ENCODE data around the gene GOLGA8B.
"Not testable (repeated sequence)": the region's sequence is repeated elsewhere in the genome, so short reads cannot be mapped to it uniquely, and the experiment has no call there.

Gene GOLGA8B

DNA sequence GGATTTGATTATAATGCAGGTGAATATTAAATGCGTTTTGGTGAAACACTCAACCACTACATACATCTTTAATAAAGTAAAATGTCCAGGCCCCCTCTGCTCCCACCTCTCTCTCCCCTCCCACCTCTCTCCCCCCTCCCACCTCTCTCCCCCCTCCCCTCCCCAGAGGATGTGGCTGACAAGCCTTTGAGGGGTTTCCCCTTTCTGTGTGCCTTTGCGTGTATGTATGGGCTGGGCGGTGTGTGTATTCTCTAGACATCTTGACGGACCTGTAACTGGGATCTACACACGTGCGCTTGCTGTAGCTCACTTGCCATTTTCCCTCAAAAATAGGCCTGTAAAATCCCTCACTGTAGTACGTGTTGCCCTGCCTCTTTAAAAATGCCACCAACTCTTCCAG is 28.3 kb downstream of the GOLGA8B start:
- not testable (repeated sequence) for DNase-seq

DNA sequence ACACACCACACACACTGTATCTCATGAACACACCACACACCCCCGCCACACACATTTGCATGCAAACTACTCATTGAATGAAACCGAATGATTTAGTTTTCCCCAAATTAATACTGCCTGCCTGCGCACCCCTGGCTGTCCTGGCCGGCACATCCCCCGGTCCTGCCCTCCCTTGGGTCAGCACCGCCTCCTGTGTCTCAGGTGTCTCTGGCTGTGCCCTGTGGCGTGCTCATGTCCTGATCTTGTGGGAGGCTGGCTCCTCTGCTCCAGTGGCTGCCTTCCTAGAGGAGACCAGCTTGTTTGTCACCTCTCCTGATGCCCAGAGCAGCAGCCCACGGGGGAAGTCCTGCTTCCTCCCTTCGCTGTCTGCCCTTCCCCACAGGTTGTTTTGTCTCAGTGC is 28.7 kb downstream of the GOLGA8B start:
- not testable (repeated sequence) for DNase-seq

DNA sequence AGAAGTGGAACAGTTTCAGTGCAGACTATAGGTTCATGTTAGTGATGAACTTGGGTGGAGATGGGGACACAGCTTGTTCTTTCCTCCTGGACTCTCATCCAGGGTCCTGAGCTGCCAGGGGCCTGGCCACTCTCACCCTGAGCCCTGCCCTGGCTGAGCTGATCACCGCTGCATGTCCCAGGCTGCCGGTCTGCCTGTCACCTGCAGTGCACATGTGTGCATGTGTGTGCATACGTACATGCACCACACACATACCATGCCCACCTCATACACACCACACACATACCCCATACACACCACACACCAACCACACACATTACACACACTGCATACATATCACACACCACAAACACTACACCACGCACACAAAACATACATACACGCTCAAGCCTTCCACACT is 29.3 kb downstream of the GOLGA8B start:
- DNase-seq = not testable (repeated sequence)

DNA sequence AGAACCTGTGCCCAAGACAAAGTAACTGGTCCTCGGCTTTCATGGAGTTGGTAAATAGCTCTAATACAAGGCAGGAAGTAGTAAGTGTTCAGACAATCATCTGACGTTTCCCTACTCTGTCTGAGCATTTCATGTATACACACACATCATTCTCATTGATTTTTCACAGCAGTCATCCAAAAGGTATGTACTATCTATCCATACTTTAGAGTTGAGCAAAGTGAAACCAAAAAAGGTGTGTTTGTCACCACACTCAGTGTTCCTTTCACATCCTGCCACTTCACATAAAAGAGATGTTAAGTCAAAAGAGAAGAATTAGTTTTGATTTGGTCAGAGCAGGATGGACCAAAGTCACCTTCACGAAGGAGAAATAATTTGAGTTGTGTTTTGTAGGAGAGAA is 33.3 kb downstream of the GOLGA8B start:
- DNase-seq = not testable (repeated sequence)

DNA sequence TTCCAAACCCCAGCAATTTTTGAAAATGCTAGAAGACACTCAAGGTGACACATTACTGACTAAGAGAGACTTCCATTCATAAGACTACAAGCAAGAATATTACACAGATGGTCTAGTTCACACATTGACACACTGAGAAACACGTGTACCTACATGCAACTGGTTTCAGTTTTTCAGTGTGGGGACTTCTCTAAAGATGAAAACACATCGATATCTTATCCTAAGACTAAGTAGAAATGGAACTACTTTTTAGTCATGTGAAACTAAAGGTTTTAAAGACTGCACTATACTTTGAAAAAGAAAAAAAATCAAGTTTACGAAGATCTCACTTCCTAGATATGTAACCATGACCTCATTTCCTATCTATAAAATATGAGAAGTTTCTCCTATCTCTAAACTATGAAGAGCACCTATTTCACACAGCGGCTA is 34.1 kb downstream of the GOLGA8B start:
- not testable (repeated sequence) for DNase-seq

DNA sequence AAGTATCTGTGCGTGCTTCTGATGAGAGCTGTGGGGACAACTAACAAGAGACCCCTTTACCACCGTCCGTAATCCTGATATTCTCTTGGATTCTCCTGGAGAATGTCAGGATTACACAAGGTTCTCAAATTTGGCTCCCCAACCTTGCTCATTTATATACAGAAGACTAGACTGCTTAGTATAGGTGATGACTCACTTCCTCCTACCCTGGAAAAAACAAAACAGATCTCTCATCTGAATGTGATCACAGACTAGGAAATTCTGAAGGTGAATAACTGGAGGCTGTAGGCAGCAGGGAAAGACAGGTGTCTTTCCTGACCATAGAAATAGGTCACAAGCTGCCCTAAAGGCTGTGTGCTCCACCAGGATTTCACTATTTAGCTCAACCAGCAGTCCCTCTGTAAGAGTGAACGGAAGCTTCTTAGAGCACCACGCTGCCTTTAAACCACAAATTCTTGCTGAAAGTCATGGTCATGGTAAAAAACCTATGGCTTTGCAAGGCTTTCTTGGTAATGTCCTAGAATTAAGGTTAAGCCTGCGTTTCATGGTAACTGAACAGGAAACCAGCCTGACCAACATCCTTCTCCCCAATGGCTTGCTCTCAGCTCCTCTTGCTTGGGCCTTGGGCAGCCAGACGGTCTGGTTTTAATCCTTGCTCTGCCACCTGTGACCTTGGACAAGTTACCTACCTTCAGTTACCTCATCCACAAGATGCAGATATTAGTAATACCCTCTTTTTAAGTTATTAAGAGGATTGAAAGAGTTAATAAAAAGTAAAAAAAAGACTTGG is 39.4 kb downstream of the GOLGA8B start:
- not testable (repeated sequence) for DNase-seq

DNA sequence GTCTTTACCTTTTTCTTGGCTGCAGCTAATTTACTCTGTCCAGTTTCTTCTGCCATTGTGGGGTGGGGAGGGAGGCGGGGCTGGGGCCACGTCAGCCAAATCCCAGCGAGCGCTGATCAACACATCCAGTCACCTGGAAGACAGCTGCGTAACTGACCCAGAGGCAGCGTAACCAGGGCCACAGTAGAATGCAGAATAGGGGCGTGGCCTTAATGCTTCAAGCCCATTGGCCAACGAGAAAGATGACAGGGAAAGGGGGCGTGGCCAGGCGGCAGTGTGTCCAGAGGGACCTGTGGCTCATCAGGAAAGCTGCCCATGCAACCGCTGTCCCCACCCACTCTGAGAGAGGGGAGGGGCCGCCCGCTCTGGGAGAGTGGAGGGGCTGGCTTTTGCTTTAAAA is 47.6 kb downstream of the GOLGA8B start:
- not testable (repeated sequence) for DNase-seq

All from NCI-H2171 (cell line).